Ovary (tissue), 3 donors: Measurements from ENCODE around the gene ELANE.
"Not testable (repeated sequence)": the region's sequence is repeated elsewhere in the genome, so short reads cannot be mapped to it uniquely, and the experiment has no call there.

Source experiments
- CTCF ChIP-seq, 3 donors: fragments of 450-650 bp in 2 of 3; fragments of 200-600 bp in 1 of 3; IDR thresholded peaks; one replicate each; pipeline versions ENCODE4 v1.5.1 to v1.8.0; 2016 to 2022; ENCODE audit warnings: antibody characterized with exemption in 3 of 3, mild to moderate bottlenecking in 1 of 3
- EP300 ChIP-seq: sonication (generic); formaldehyde crosslinking; IDR thresholded peaks from one replicate; pipeline ENCODE4 v1.6.1; 2017; ENCODE audit warnings: antibody characterized with exemption
- POLR2A ChIP-seq: fragments of 450-650 bp; IDR thresholded peaks from one replicate; pipeline ENCODE4 v1.6.1; 2017; ENCODE audit warnings: antibody characterized with exemption, mild to moderate bottlenecking, moderate library complexity
- donor health status: DM: no; HTN: no; CAD: no.

GRCh38 chr19:878751-879561 lies 26.9 kb downstream of the ELANE start:
- not testable (repeated sequence) for TF ChIP-seq CTCF (IDR thresholded peaks at IDR 0.05); POLR2A; EP300
